ENCODE data around the gene PTPRF. TPM values are rescaled to one million over a fixed set of nuclear protein-coding genes. Genes with fewer than 3 reads are reported as not detected.

Gene PTPRF
- total and polyA plus RNA-seq, 2 donors: 26.0 to 40.6 TPM

GRCh38 chr1:43671626-43672330 is 141.1 kb downstream of the PTPRF start:
- H3K4me3 ChIP-seq (ENCODE audit: low read length in 2 of 2): no peak overlapping the region
- H3K27ac ChIP-seq (ENCODE audit: low read depth in 1 of 2, low read length in 1 of 2): no peak overlapping the region
- peaks cover 80 to 92% of the 10 kb centered on the region in 2 donors for H3K36me3 ChIP-seq (ENCODE audit: control insufficient read depth in 2 of 2, insufficient read depth in 2 of 2, low read length in 1 of 2)
- no peaks in the 10 kb centered on the region for H3K27me3 ChIP-seq (ENCODE audit: control insufficient read depth in 2 of 2, insufficient read depth in 1 of 2, low read length in 1 of 2)
- DNase-seq (ENCODE audit: low read depth in 6 of 9, low spot score in 9 of 9): no peak
- no peaks in the 10 kb centered on the region for H3K4me1 ChIP-seq (ENCODE audit: control insufficient read depth in 2 of 2, insufficient read depth in 2 of 2, low read length in 2 of 2)
- H3K9me3 ChIP-seq (ENCODE audit: control insufficient read depth in 2 of 2, insufficient read depth in 1 of 2, low read length in 1 of 2): peaks cover 0 to 1% of the 10 kb centered on the region in 2 donors
- WGBS: 99% methylated on average over 10 of the region's 10 CpGs

- no peak overlapping the region for H3K27ac ChIP-seq (ENCODE audit: low read depth in 1 of 2, low read length in 1 of 2)
- WGBS: 90% methylated on average over 7 of the region's 7 CpGs
- no peaks in the 10 kb centered on the region for H3K27me3 ChIP-seq (ENCODE audit: control insufficient read depth in 2 of 2, insufficient read depth in 1 of 2, low read length in 1 of 2)
- H3K4me1 ChIP-seq (ENCODE audit: control insufficient read depth in 2 of 2, insufficient read depth in 2 of 2, low read length in 2 of 2): no peaks in the 10 kb centered on the region
- H3K36me3 ChIP-seq (ENCODE audit: control insufficient read depth in 2 of 2, insufficient read depth in 2 of 2, low read length in 1 of 2): peaks cover 77 to 83% of the 10 kb centered on the region in 2 donors
- H3K4me3 ChIP-seq (ENCODE audit: low read length in 2 of 2): no peak overlapping the region
- H3K9me3 ChIP-seq (ENCODE audit: control insufficient read depth in 2 of 2, insufficient read depth in 1 of 2, low read length in 1 of 2): no peaks in the 10 kb centered on the region
- DNase-seq (ENCODE audit: low read depth in 6 of 9, low spot score in 9 of 9): no peak
Observed at GRCh38 chr1:43673261-43673660, 142.6 kb downstream of the PTPRF start.

Other genes starting within 250 kb of the PTPRF start
- gene C1orf210, start 245.3 kb upstream of the PTPRF start, total RNA-seq: 0.66 TPM
- 3.1 TPM for gene C1orf210, start 245.3 kb upstream of the PTPRF start, polyA plus RNA-seq
- 4.8 TPM for gene TIE1, start 229.9 kb upstream of the PTPRF start, total RNA-seq
- gene TIE1, start 229.9 kb upstream of the PTPRF start, polyA plus RNA-seq: 8.3 TPM
- gene MPL, start 193.1 kb upstream of the PTPRF start, total RNA-seq: 0.05 TPM
- gene MPL, start 193.1 kb upstream of the PTPRF start, polyA plus RNA-seq: 0.02 TPM
- gene CDC20, start 171.9 kb upstream of the PTPRF start, total RNA-seq: 68.1 TPM
- 14.1 TPM for gene CDC20, start 171.9 kb upstream of the PTPRF start, polyA plus RNA-seq
- gene ELOVL1, start 162.9 kb upstream of the PTPRF start, total RNA-seq: 26.1 TPM
- 44.8 TPM for gene ELOVL1, start 162.9 kb upstream of the PTPRF start, polyA plus RNA-seq
- gene MED8, start 141.1 kb upstream of the PTPRF start, total RNA-seq: 25.2 TPM
- 32.3 TPM for gene MED8, start 141.1 kb upstream of the PTPRF start, polyA plus RNA-seq
- gene SZT2, start 141.0 kb upstream of the PTPRF start, total RNA-seq: 8.8 TPM
- gene SZT2, start 141.0 kb upstream of the PTPRF start, polyA plus RNA-seq: 19.9 TPM
- gene HYI, start 77.0 kb upstream of the PTPRF start, total RNA-seq: 10.8 TPM
- gene HYI, start 77.0 kb upstream of the PTPRF start, polyA plus RNA-seq: 23.0 TPM
- 23.3 TPM for gene KDM4A, start 119.3 kb downstream of the PTPRF start, total RNA-seq
- 12.2 TPM for gene KDM4A, start 119.3 kb downstream of the PTPRF start, polyA plus RNA-seq
- 5.4 TPM for gene ST3GAL3, start 176.7 kb downstream of the PTPRF start, total RNA-seq
- gene ST3GAL3, start 176.7 kb downstream of the PTPRF start, polyA plus RNA-seq: 10.1 TPM